Measurements from ENCODE around the gene ANKRD34A.

ANKRD34A gene

GRCh38 chr1:145964328-145965118, at the start of gene ANKRD34A, which contains the start of gene POLR3GL:
TSS of gene ANKRD34A (minus strand) at chr1:145964575. CDS start at chr1:145961759, 2,816 bp downstream.
TSS of gene POLR3GL (plus strand) at chr1:145964690. CDS start at chr1:145974866, 10,176 bp downstream.
- peak; percentile 91 for DNase-seq

GRCh38 chr1:146013559-146013922, 49.2 kb upstream of the ANKRD34A start:
- no peak for DNase-seq

DNA sequence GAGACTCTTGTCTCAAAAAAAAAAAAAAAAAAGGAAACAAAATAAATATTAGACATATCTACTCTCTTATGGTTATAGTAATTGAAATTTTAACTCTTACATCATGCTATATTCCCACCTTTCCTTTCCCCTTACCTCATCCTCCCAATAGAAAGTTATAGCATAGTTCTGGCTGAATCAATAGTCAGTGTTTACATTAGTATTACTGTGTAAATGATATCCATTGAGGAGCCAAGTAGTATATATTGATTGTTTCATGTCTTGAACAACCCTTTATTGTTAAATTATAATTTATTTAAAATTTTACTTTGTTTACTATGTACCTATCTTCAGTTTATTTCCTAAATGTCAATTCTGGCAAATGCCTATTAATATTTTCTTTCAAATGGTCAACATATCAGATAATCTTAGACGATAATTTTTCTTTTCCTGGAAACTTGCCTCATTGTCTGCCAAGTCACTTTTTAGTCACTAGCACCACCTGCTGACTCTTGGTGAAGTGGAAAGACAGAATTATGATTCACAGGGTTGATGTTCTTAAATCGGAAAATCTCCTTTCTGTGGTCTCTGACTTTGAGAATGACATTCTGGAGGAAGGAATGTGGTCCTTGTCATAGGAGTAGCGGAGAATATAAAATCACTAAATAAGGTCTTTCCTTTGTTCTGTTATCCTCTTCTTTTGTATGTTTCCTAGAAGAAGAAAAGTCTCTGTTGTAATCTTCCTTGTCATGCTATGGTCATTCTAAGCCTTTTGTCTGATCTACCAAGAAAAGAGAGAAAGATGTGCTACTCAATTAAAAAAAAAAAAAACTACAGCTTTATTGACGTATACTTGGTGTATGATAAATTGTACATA, 48.6 kb upstream of the ANKRD34A start:
- peak; percentile 11 to 57 for DNase-seq

- no peak for DNase-seq
Observed at GRCh38 chr1:146010126-146010738, 45.9 kb upstream of the ANKRD34A start.

GRCh38 chr1:146007489-146008133, 43.2 kb upstream of the ANKRD34A start:
- no peak for DNase-seq

GRCh38 chr1:146001709-146002108, 37.3 kb upstream of the ANKRD34A start:
- no peak for DNase-seq

- DNase-seq = no peak
Observed at GRCh38 chr1:145999321-146000024, 35.1 kb upstream of the ANKRD34A start.

- DNase-seq = peak in 1 of 2 experiments; percentile 48
Observed at GRCh38 chr1:145997718-145998023, 33.3 kb upstream of the ANKRD34A start.

GRCh38 chr1:145997016-145997717, 32.8 kb upstream of the ANKRD34A start:
- peak in 1 of 2 experiments; percentile 44 for DNase-seq

GRCh38 chr1:145996433-145997015, 32.1 kb upstream of the ANKRD34A start, which contains the start of gene TXNIP:
TSS of gene TXNIP (minus strand) at chr1:145996579. CDS start at chr1:145996266, 313 bp downstream.
- DNase-seq = peak; percentile 96 to 98

DNA sequence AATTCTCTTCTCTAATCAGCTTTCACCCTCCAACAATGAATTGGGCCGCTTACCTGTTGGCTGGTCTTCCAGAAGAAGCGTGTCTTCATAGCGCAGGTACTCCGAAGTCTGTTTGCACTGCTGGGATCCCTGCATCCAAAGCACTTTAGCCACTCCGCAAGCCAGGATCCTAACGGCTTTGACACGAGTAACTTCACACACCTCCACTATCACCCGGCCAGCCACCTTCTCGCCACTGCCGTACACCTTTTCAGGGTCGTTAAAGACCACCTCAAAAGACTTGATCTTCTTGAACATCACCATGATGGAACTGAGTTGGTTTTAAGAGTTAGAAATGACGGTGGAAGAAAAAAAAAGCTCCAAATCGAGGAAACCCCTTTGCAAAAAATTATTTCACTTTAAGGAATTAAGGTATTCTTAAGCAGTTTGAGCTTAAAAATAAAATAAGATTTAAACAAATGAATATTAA, 31.6 kb upstream of the ANKRD34A start:
- DNase-seq = peak in 1 of 2 experiments; percentile 16

GRCh38 chr1:145995148-145995881, 30.9 kb upstream of the ANKRD34A start:
- no peak for DNase-seq

GRCh38 chr1:145994391-145995120, 30.2 kb upstream of the ANKRD34A start:
- DNase-seq = no peak

DNA sequence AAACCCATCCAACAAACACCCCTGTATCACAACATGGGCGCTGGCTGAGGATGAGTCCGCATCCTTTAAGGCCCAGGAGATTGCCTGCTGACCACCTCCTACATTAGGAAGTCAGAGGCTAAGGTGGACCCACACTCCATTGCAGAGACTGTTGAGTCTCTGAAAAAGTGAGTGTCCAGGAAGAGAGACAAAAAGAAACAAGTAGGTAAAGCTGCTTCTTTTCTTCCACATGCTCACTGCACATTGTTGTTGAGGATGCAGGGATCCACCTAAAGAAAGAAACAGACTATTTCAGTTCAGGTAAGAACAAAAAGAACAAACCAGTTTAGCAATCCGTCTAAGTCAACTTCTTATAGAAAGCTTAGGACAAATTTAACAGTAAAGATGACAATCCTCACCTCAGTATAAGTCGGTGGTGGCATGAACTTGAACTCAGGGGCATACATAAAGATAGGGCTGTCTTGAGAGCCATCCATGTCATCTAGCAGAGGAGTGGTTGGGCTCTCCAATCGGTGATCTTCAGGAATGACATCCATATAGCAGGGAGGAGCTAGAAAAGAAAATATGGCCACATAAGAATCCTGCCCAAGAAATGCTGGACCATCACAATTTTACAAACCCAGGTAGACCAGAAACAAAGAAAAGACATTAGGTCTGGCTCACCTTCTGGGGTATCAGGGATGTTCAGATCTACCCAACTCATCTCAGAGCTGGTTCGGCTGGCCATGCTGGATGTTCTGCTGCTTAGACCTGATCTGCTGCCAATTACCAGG, 29.4 kb upstream of the ANKRD34A start:
- DNase-seq = no peak

DNA sequence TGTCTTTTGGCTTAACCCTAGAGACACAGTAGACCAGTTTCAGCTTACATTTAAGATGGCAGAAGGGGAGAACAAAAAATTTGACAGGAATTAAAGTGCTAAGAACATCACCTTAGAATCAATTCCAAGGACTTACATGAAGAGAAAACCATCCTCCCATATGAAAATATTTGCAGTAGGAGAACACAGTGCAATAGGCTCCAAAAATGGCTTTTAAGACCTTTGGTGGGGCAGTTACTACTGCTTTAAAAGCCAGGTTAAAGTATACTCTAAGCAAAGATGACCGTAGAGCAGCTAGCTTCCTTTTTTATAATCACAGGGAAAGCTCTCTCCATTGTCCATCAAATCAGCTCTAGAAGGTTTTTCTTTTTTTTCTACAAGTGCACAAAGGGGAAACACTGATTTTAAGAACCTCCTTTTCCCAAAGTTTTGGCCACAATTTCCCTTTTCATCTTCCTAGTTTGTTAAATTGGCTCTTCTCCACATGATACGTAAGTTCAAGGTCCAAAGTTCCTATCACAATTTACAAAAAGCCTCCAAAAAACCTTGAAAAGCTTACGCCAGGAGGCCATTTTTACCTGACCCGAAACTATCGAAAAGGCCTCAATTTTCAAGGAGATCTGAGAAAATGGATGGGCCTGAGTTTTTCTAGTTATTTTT, 28.7 kb upstream of the ANKRD34A start:
- DNase-seq = no peak

- DNase-seq = no peak
Observed at GRCh38 chr1:145992502-145992936, 28.1 kb upstream of the ANKRD34A start.

- peak in 1 of 2 experiments; percentile 22 for DNase-seq
Observed at GRCh38 chr1:145991735-145992412, 27.5 kb upstream of the ANKRD34A start.
